HG02852 (cell line): ENCODE measurements around the gene FREM2.

Source experiments
- ATAC-seq: cut with Tn5 transposase; IDR thresholded peaks from one replicate; pipeline ENCODE4 v1.9.1; 2021; ENCODE audit warnings: mild to moderate bottlenecking, moderate library complexity; ENCODE audit not compliant: unreplicated experiment

FREM2 gene

GRCh38 chr13:38821770-38822551 lies 135.1 kb downstream of the FREM2 start:
- no peak for ATAC-seq

- ATAC-seq: peak; percentile 80
Observed at GRCh38 chr13:38824342-38824741, 137.5 kb downstream of the FREM2 start.

- no peak for ATAC-seq
Observed at GRCh38 chr13:38826182-38826813, 139.4 kb downstream of the FREM2 start.

GRCh38 chr13:38830442-38831045 lies 143.7 kb downstream of the FREM2 start:
- ATAC-seq: no peak

GRCh38 chr13:38844581-38844980 lies 157.7 kb downstream of the FREM2 start:
- ATAC-seq: no peak

- ATAC-seq: no peak
Observed at GRCh38 chr13:38848360-38848759, 161.5 kb downstream of the FREM2 start.

- no peak for ATAC-seq
Observed at GRCh38 chr13:38849315-38849714, 162.4 kb downstream of the FREM2 start.

GRCh38 chr13:38850868-38851626 lies 164.2 kb downstream of the FREM2 start:
- ATAC-seq: peak; percentile 81

GRCh38 chr13:38854226-38854625 lies 167.3 kb downstream of the FREM2 start:
- ATAC-seq: no peak

GRCh38 chr13:38856065-38856464 lies 169.2 kb downstream of the FREM2 start:
- ATAC-seq: no peak

GRCh38 chr13:38862443-38862842 lies 175.6 kb downstream of the FREM2 start:
- peak; percentile 62 for ATAC-seq

GRCh38 chr13:38863536-38863935 lies 176.7 kb downstream of the FREM2 start:
- no peak for ATAC-seq

GRCh38 chr13:38866649-38867048 lies 179.8 kb downstream of the FREM2 start:
- no peak for ATAC-seq

- ATAC-seq: no peak
Observed at GRCh38 chr13:38868399-38868798, 181.5 kb downstream of the FREM2 start.

- no peak for ATAC-seq
Observed at GRCh38 chr13:38868870-38869269, 182.0 kb downstream of the FREM2 start.

- no peak for ATAC-seq
Observed at GRCh38 chr13:38871275-38871674, 184.4 kb downstream of the FREM2 start.

- peak; percentile 66 for ATAC-seq
Observed at GRCh38 chr13:38872693-38873092, 185.8 kb downstream of the FREM2 start.

GRCh38 chr13:38875186-38875875 lies 188.5 kb downstream of the FREM2 start:
- no peak for ATAC-seq

- no peak for ATAC-seq
Observed at GRCh38 chr13:38879278-38879677, 192.4 kb downstream of the FREM2 start.

GRCh38 chr13:38879786-38880185 lies 192.9 kb downstream of the FREM2 start:
- ATAC-seq: no peak

- no peak for ATAC-seq
Observed at GRCh38 chr13:38880397-38880796, 193.5 kb downstream of the FREM2 start.
